Stomach smooth muscle (tissue), 2 donors: ENCODE data around the gene AP2B1.

Experiments used
- H3K27ac ChIP-seq: one replicate; pipeline ENCODE4 v1.7.0; 2013; ENCODE audit warnings: mild to moderate bottlenecking, low read length, inconsistent platforms
- H3K27me3 ChIP-seq, 2 donors: one replicate each; pipeline ENCODE4 v1.7.0; 2013; ENCODE audit warnings: low read length in 2 of 2; ENCODE audit not compliant: insufficient read depth in 2 of 2, control insufficient read depth in 1 of 2
- H3K36me3 ChIP-seq, 2 donors: one replicate each; pipeline ENCODE4 v1.7.0; 2013; ENCODE audit warnings: low read length in 2 of 2; ENCODE audit not compliant: control insufficient read depth in 2 of 2, insufficient read depth in 2 of 2
- H3K4me1 ChIP-seq: one replicate; pipeline ENCODE4 v1.7.0; 2013; ENCODE audit warnings: low read length; ENCODE audit not compliant: control insufficient read depth, insufficient read depth
- H3K4me3 ChIP-seq, 2 donors: one replicate each; pipeline ENCODE4 v1.7.0; 2013; ENCODE audit warnings: low read length in 2 of 2
- H3K9ac ChIP-seq, 2 donors: one replicate each; pipeline ENCODE4 v1.7.0; 2013; ENCODE audit warnings: low read length in 2 of 2, mild to moderate bottlenecking in 1 of 2
- H3K9me3 ChIP-seq, 2 donors: one replicate each; pipeline ENCODE4 v1.7.0; 2013; ENCODE audit warnings: low read length in 2 of 2; ENCODE audit not compliant: control insufficient read depth in 2 of 2
- donor health status: healthy.
- donor health status: Pancreatic carcinoma.

AP2B1 gene

GRCh38 chr17:35726953-35727460 is 139.9 kb downstream of the AP2B1 start:
- H3K27ac ChIP-seq: no peak overlapping the region
- H3K9ac ChIP-seq: no peak overlapping the region
- H3K36me3 ChIP-seq: peaks cover 22 to 31% of the 10 kb centered on the region in 2 donors
- no peak overlapping the region for H3K4me3 ChIP-seq
- no peaks in the 10 kb centered on the region for H3K27me3 ChIP-seq
- H3K4me1 ChIP-seq: peaks cover 12% of the 10 kb centered on the region
- H3K9me3 ChIP-seq: no peaks in the 10 kb centered on the region

- Histone ChIP-seq H3K4me1 (peaks cover 18% of the 10 kb centered on the region), H3K9me3 (no peaks in the 10 kb centered on the region), H3K36me3 (peaks cover 22 to 31% of the 10 kb centered on the region in 2 donors), H3K27ac (no peak overlapping the region), H3K9ac (no peak overlapping the region), H3K27me3 (no peaks in the 10 kb centered on the region), H3K4me3 (no peak overlapping the region)
Observed at GRCh38 chr17:35727635-35728034, 140.5 kb downstream of the AP2B1 start.

DNA sequence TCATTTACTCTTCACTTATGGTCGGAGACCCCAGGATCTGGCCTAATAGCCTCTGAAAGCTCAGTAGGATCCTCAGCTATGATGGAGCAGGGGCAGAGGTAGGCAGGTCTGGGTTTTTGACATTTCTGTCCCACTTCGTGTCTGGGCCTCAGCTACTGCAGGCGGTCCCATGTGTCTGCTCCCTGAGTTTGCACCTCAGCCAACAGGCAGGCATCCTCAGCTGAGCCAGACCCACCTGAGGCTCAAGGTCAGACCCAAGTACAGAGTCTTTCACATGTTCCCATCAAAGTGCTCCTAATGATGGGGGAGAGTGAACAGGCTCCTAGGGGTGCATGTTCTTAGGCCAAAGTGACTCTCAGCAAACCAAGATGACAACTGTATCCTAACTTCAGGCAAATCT is 141.4 kb downstream of the AP2B1 start:
- H3K4me1 ChIP-seq: peaks cover 20% of the 10 kb centered on the region
- H3K9me3 ChIP-seq: no peaks in the 10 kb centered on the region
- H3K9ac ChIP-seq: no peak overlapping the region
- H3K36me3 ChIP-seq: peaks cover 18 to 24% of the 10 kb centered on the region in 2 donors
- no peaks in the 10 kb centered on the region for H3K27me3 ChIP-seq
- no peak overlapping the region for H3K27ac ChIP-seq
- H3K4me3 ChIP-seq: no peak overlapping the region

DNA sequence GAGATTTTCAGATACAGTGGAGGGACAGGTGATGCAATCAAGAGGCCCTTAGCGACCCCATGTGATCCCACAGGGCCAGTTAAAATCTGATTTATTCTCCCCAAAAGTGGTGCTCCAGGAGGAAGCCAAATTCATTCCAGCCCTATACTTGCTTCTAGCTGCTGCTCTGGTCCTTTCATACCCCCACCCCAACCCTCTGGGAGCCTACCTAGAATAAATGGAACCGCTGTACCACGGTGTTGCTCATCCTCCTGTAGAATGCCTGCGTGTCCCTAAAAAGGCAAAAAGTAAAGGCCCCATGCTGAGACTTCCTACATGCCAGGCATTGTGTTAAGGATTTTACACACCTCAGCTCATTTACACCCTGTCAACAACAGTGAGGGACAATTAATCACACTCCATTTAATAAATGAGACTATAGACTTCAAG is 142.3 kb downstream of the AP2B1 start:
- no peak overlapping the region for H3K4me3 ChIP-seq
- H3K27me3 ChIP-seq: no peaks in the 10 kb centered on the region
- peaks cover 20% of the 10 kb centered on the region for H3K4me1 ChIP-seq
- H3K36me3 ChIP-seq: peaks cover 15 to 16% of the 10 kb centered on the region in 2 donors
- H3K9me3 ChIP-seq: no peaks in the 10 kb centered on the region
- no peak overlapping the region for H3K9ac ChIP-seq
- no peak overlapping the region for H3K27ac ChIP-seq

DNA sequence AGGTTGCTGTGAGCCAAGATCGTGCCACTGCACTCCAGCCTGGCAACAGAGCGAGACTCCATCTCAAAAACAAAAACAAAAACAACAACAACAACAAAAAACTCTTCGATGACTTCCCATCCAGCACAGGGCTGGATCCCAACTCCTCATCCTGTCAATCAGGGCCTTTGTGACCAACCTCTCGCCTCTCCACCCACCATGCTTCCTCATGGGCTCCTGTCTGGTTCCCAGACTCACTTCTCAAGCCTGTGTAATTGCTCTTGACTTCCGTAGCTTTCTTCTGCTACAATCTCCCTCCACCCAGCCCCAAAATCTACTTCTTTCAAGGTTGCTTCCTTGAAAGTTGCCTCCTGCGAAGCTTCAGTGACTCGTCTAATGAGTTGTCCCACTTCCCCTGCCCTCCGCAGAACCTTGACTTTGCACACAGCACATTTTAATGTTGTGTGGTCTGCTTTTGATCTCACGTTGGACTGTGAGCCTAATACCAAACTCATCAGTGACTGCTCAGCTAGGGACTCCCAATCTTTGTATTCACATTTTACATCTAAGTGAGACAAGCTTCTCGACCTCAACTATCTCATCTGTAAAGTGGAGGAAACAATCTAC is 143.4 kb downstream of the AP2B1 start:
- Histone ChIP-seq H3K27me3 (no peaks in the 10 kb centered on the region), H3K9me3 (no peaks in the 10 kb centered on the region), H3K9ac (peak overlapping the region in 1 of 2 donors; percentile 13), H3K27ac (no peak overlapping the region), H3K36me3 (peaks cover 4 to 6% of the 10 kb centered on the region in 2 donors), H3K4me3 (peak overlapping the region in 1 of 2 donors; percentile 71), H3K4me1 (peaks cover 20% of the 10 kb centered on the region)

DNA sequence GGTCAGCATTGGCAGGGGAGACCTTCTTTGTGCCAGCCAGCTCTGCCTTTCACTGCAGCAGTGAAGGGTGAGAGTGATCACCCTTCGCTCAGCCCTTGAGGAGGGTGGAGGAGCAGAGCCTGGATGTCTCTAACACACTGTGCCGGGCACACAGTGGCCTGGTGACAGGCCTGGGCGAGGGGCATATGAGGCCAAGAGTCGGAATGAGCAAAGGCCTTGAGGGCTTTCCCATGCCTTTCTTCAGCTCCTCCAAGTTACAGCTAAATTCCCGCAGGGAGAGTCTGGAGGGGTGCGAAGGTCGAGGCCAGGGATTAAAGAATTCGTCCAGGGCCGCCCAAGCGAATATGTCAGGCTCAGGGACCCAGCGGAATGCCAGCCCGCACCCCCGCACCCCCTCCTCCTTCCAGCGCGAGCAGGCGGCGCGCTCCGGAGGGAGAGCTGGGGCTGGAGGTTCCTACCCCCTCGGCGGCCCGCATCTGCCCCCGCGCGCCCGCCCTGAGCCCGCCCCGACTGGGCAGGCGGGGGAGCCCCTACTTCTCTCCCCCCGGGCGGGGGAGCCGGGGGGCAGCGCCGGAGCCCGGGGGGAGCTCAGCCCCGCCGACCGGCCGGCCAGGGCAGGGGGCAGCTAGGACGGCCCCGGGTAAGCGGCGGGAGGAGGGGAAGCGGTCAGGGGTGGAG is 144.3 kb downstream of the AP2B1 start, which contains the start of gene RASL10B:
Gene RASL10B (plus strand): TSS at position 401 of the 678 bp plus-strand sequence. CDS start 3,546 bp downstream, outside the sequence.
- peak within 1 kb of the TSS; percentile 71 for H3K4me3 ChIP-seq
- no peaks in the 10 kb centered on the region for H3K27me3 ChIP-seq
- peak within 1 kb of the TSS; percentile 42 to 56 for H3K9ac ChIP-seq
- H3K36me3 ChIP-seq: no peaks in the 10 kb centered on the region
- no peak within 1 kb of the TSS for H3K27ac ChIP-seq
- no peaks in the 10 kb centered on the region for H3K9me3 ChIP-seq
- peaks cover 17% of the 10 kb centered on the region for H3K4me1 ChIP-seq

DNA sequence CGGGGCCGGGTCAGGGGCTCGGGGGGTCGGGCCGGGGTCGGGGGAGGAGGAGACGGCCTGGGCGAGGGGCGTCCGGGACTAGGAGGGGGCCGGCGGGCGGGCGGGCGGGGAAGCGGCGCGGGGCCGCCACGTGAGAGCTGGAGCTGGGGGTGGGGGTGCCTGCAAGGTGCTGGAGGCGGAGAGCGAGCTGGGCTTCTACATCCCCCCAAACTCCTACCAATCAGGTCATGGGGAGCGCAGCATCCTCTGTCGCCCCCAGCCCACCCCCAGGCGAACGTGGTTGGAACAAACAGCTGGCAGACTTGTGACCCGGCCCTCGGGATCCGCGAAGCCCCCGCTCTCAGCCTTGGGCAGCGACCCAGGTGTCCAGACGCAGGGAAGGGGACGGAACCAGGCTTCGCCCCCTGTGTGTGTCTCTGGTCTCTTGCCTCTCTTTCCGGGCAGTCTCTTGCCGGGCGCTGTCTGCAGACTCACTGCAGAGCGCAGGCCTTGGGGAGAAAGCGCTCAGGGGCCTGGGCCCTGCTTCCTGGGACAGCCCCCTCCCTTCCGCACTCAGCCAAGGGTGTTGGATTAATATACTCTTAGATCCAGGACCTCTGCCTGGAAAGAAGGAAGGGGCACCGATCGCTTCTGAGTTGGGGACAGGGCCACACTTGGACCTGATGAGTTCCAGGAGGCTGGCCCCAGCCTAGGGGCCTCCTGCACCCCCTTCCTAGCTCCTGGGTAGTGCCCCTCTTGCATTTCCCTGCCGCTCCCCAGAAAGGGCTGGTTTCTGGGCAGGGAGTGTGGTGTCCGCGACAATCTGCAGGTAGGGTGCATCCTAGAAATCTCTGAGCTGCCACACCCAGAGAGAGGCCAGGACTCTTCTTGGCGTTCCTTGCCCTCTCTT is 145.0 kb downstream of the AP2B1 start:
- Histone ChIP-seq H3K9me3 (no peaks in the 10 kb centered on the region), H3K36me3 (no peaks in the 10 kb centered on the region), H3K4me1 (peaks cover 14% of the 10 kb centered on the region), H3K27ac (no peak overlapping the region), H3K27me3 (no peaks in the 10 kb centered on the region), H3K9ac (no peak overlapping the region), H3K4me3 (peak overlapping the region; percentile 46 to 70)

GRCh38 chr17:35732806-35733136 is 145.6 kb downstream of the AP2B1 start:
- Histone ChIP-seq H3K27me3 (no peaks in the 10 kb centered on the region), H3K9ac (no peak overlapping the region), H3K27ac (no peak overlapping the region), H3K4me1 (peaks cover 14% of the 10 kb centered on the region), H3K9me3 (no peaks in the 10 kb centered on the region), H3K4me3 (no peak overlapping the region), H3K36me3 (no peaks in the 10 kb centered on the region)

GRCh38 chr17:35733366-35733765 is 146.2 kb downstream of the AP2B1 start:
- no peak overlapping the region for H3K27ac ChIP-seq

GRCh38 chr17:35734396-35734795 is 147.3 kb downstream of the AP2B1 start:
- Histone ChIP-seq H3K4me1 (peaks cover 14% of the 10 kb centered on the region), H3K9ac (no peak overlapping the region), H3K9me3 (no peaks in the 10 kb centered on the region), H3K27me3 (no peaks in the 10 kb centered on the region), H3K4me3 (no peak overlapping the region), H3K36me3 (no peaks in the 10 kb centered on the region), H3K27ac (no peak overlapping the region)

More at GRCh38 chr17:35733366-35733765, 146.2 kb downstream of the AP2B1 start:
- Histone ChIP-seq H3K4me3 (no peak overlapping the region), H3K9ac (no peak overlapping the region), H3K27me3 (no peaks in the 10 kb centered on the region), H3K36me3 (no peaks in the 10 kb centered on the region), H3K4me1 (peaks cover 14% of the 10 kb centered on the region), H3K9me3 (no peaks in the 10 kb centered on the region)
